ENCODE results near the gene TCF25.
A peak's percentile ranks its signal among the peaks of the same experiment; 100 is the strongest.

- TF ChIP-seq CTCF (IDR thresholded peaks at IDR 0.05 in 8 of 11, conservative IDR thresholded peaks at IDR 0.05 in 3 of 11) (peak; percentile 95 to 98 (median 97)), POLR2A (IDR thresholded peaks at IDR 0.05) (no peak), POLR2AphosphoS5 (IDR thresholded peaks at IDR 0.05) (peak; percentile 43 to 68 (median 46))
Measured at GRCh38 chr16:89860747-89861304, 12.6 kb upstream of the TCF25 start.

Measured in spleen (tissue), 7 donors.